HG02642 (cell line): ENCODE measurements around the gene TRAPPC5.

Experiments
- ATAC-seq: cut with Tn5 transposase; IDR thresholded peaks from one replicate; pipeline ENCODE4 v1.9.1; 2021; ENCODE audit warnings: mild to moderate bottlenecking; ENCODE audit not compliant: unreplicated experiment, poor library complexity

TRAPPC5 gene

DNA sequence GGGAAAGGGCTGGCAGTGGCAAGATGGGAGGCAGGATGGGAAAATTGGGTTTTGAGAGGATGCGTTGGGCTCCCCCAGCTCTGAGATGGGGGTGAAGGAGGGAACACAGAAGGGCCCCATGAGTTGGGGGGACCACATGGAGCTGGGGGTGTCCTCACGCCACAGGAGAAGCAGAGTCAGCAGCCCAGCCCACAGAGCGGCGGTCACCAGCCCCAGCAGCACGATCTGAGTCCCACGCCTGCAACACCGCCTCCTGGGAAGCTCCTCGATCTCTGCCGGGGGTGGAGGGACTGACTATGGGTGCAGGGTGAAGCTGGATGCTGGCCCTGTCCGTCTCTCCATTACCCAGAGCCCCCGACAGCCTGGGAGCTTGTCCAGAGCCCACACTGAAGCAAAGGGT lies 17.9 kb downstream of the TRAPPC5 start:
- ATAC-seq = no peak

DNA sequence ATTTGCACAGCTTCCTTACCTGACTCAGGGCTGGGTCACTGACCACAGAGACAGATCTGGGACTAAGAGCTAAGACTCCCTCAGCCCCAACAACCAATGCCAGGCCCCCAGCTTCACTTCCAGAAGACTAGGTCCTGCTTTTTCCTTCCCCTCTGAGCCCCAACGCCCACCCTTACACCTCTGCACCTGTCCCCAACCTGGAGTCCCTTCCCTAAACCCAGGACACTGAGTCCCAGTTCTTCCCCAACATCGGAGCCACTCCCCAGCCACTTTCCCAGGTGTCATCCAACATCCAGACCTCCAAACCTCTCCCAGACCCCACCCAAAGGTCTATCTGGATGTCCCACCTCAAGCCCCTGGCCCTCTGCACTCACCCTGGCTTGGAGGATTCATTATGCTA lies 18.4 kb downstream of the TRAPPC5 start:
- ATAC-seq = no peak

DNA sequence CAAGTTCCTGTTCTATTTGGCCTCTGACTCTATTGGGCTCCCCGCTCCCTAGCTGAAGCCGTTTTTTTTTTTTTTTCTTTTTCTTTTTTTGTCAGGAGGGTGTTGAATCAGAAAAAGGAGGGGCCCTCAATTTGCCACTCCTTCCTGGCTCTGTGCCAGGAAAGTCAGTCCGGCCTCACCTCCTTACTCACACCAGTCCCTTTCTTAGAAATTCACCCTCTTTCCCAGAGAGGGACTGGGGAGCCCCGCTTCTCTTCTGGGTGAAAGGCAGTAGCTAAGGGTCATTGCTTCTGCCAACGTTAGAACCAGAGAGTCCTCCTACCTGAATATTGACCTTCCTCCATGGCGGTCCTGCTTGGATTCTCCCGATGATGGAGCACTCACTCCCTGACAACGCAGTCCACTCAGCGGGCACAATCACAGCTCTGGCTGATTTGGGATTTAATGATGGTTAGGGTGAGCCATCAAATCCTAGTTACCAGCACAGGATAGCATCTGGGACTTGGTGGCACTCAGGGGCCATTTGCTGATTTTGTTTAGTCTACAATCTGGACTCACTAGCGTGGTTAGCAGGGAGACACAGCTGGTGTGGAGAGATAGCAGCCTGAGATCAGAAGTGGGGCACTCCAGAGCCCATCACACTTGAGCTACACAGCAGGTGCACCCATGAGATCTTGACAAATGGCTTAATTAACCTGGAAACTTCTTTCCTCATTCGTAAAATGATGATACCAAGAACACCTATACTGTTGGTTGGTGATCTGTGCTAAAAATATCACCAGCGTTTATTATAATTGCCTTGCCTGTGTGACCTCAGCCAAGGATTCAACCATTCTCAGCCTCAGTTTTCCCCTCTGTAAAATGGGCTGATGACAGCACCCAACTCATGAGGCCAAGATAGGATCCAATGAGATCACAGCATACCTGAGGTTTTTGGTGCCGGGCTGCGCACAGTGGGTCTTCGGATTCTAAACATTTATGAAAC lies 19.1 kb downstream of the TRAPPC5 start:
- no peak for ATAC-seq

DNA sequence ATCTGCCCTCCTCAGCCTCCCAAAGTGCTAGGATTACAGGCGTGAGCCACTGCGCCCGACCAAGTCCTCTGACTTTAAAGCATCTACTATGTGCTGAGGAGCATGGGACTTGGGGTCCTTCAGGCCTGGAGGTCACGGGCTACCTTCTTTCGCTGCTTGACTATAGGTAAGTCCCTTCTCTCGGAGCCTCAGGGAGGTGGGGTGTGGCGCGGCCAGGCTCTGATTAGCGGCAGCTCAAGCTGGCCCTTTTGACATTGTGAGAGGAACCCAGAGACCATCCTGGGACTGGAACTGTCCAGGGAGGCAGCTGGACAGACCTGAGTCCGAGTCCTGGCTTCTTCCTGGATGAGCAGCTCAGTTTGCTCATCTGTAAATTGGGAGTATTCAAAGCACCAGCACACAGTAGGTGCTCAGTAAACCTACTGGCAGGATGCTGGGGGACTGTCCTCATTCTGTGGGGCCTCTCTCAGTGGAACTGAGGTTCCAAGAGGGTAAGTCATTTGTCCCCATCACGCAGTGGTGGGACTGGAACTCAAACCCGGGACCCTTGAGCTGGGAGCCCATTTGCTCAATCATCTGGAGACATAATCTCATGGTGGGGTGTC lies 20.5 kb downstream of the TRAPPC5 start:
- no peak for ATAC-seq

DNA sequence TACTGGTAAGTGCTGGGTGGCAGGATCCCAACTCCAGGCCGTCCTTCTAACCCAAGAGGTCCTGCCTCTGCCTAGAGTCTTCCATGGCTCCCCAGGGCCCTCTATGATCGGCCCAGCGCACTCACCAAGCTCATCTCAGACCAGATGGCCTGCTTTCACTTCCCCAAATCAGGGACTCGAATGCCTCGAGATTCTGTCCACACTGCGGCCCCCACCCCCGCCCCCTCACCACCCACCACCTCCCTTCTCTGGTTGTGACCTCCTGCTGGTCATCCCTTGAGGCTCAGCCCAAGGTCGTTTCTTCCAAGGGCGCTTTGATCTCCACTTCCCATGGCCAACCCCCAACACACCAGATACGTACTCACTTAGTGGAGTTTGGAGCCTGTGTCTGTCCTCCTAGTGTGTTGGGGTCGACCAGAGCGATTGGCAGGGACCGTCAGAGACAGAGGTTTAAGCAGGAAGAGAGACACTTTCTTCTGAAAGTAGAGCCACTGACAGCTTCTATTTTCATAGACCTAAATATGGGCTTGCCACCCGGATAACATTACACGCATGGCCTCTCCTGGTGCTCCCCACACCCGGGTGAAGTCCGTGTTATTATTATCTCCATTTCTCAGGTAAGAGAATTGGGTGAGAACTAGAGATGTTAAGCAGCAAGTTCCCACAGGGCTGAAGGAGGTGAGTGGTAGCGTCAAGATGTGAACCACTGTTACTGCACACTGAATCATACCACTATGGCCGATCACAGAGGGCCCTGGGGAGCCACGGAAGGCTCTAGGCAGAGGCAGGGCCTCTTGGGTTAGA lies 21.2 kb downstream of the TRAPPC5 start, which contains the start of gene FCER2:
Gene FCER2, minus strand, starts transcription at position 478 of the 804 bp plus-strand sequence. CDS start 2,371 bp downstream, outside the sequence.
- peak; percentile 55 for ATAC-seq

DNA sequence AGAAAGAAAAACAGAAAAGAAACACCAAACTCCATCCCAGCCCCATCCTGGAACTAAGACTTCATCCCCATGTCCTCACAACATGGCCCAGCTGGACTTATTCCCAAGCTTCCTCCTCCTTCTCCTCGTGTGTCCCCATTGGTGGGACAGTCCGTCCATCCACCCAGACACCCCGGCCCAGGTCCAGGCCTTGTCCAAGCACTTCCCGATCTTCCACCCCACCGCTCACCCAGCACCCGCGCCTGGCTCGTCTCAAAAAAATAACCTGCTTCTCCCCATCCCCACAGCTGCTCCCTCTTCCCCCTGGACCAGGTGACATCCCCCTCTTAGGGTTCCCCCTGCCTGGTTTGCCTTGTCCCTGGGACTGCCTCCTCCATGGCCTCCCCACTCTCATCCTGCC lies 22.7 kb downstream of the TRAPPC5 start:
- no peak for ATAC-seq

DNA sequence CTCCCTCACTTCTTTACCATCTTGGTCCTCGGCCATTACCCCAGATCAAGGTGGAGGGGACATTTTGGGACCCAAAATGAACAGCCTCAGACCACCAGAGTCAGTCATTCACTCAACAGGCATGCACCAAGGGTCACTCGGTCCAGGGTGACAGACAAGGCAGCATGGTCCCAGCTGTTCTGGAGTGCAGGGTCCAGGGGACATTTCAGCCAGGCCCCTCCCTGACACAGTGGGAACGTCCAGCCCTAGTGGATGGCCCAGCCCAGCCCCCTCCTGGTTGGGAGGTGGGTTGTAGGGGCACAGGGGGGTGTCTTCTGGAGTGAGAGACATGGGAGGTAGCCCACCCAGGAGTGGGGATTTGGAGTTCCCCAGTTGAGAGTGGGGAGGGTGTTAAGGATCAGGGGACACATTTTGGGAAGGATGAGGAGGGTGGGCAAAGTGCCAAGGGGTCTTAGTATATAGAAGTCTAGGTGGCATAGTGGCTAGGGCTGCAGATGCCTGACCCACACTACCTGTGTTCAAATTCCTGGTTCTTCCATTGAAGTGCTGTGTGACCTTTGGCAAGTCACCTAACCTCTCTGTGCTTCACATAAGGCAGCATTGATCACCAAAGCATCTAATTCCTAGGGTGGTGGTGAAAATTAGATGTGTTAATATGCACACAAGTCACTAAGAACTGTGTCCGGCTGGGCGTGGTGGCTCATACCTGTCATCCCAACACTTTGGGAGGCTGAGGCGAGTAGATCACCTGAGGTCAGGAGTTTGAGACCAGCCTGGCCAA lies 23.8 kb downstream of the TRAPPC5 start:
- ATAC-seq = no peak

DNA sequence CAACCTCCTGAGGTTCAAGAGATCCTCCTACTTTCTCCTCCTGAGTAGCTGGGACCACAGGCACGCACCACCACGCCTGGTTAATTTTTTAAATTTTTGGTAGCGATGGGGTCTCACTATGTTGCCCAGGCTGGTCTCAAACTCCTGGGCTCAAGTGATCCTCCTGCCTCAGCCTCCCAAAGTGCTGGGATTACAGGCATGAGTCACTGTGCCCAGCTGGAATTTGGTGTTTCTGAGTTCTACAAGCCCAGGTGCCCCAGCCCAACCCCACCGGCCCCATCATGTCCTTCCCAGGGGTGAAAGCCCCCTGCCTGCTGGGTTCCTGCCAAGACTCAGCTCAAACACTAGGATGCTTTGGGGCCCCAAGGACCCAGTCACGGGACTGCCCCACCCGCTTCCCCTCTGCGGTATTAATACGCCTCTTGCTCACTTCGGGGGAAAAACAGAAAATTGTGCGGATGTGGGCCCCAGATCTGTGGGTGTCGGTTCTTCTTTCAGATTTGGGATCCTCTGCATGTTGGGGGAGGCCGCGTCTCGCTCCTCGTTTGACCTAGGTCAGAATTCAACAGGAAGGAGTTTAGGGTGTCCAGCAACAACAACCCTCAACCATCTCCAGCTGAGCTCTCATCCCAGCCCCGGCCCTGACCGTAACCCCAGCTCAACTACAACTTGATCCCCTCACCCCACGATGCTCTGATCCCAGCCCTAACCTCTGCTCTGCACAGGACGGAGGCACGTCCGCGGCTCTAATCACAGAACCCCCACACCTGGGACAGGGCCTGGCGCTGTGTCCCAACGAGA lies 25.0 kb downstream of the TRAPPC5 start:
- peak; percentile 48 for ATAC-seq

DNA sequence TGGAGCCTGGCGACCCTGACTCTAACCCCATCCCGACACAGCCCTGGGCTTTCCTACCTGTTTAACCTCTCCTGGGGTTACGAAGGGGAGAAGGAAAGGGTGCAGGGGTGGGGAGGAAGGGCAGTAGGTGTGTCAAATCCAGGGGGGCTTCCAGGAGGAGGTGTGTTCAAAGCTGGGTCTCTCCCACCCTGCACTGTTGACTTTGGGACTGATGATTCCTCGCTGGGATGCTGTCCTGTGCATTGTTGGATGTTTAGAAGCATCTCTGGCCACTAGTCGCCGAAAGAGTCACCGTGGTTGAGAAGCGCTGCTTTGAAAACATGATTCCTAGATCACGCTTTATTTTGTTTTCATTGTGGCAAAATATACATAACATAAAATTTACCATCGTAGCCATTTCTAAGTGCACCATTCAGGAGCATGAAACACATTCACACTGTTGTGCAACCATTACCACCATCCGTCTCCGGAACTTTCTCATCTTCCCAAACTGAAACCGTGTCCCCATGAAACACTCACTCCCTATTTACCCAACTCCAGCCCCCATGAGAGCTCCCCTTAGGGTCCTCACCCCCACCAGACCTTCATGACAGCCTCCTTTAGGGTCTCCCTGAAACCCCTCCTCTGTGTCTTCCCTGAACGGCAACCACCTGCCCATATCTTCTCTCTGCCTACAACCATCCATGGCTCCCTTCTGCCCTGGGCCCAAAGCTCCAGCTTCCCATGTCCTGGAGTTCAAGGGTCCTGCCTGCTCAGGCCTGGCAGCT lies 25.7 kb downstream of the TRAPPC5 start:
- no peak for ATAC-seq

DNA sequence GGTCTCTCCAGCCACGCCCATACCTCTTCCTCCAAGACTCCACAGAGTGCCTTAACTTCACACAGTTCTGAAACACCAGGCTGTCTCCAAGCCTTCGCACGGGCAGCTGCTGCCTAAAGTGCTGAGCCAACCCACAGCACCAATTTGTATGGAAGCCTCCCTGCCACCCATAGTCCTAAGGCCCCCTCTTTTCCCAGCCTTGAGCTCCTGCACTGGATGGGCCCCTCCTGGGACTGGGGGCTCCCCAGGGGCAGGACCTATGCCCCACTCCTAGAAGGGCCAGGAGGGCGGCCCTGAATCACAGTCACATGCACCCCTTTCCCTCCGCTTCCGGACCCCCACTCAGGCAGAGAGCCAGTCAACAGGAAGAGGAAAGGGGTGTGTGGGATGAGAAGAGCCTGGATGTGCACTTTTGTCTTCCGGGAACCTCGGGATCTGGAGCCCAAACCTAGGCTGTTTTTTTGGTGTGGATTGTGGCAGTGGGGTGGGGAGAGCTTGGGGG lies 26.4 kb downstream of the TRAPPC5 start:
- ATAC-seq = no peak

DNA sequence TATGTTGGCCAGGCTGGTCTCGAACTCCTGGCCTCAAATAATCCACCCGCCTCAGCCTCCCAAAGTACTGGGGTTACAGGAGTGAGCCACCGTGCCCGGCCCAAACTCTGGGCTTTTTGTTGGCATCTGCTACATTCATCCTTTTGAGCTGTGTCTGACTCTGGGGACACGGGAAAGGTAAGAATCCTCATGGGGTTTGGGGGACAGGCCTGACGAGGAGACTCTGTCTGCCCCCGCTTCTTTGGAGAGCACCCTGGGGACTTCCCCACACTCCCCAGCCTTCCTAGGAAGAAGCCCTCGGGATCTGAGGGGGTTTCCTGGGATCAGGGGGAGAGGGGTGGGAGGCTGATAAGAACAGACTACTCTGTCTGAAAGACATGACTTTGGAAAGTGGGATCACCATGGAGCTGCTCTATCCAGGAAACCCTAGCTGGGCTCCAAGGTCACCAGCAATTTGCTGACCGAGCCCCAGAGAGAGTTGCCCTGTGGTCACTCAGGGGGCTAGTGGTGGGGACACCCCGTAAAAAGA lies 29.4 kb downstream of the TRAPPC5 start:
- ATAC-seq = no peak

DNA sequence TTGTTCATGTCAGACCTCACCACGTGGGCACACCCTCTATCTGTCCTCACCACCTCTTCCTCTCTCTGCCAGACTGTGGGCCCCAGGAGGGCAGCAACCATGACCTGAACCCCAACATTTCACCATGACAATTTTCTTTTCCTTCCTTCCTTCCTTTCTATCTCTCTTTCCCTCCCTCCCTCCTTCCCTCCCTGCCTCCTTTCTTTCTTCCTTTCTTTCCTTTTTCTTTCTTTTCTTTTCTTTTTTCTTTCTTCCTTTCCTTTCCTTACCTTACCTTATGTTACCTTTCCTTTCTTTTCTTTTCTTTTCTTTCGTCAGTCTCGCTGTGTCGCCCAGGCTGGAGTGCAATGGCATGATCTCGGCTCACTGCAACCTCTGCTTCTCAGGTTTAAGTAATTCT lies 30.0 kb downstream of the TRAPPC5 start:
- no peak for ATAC-seq

DNA sequence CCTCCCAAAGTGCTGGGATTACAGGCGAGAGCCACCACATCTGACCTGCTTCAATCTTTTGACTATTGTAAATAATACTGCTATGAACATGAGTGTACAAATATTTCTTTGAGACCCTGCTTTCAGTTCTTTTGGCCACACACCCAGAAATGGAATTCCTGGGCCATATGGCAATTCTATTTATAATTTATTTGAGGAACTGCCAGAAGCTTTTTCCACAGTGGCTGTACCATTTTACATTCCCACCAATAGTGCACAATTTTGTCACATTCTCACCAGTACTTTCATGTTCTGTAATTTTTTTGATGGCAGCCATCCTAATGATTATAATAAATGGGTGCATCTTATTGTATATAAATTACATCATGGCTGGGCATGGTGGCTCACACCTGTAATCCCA lies 35.0 kb downstream of the TRAPPC5 start:
- ATAC-seq = no peak

DNA sequence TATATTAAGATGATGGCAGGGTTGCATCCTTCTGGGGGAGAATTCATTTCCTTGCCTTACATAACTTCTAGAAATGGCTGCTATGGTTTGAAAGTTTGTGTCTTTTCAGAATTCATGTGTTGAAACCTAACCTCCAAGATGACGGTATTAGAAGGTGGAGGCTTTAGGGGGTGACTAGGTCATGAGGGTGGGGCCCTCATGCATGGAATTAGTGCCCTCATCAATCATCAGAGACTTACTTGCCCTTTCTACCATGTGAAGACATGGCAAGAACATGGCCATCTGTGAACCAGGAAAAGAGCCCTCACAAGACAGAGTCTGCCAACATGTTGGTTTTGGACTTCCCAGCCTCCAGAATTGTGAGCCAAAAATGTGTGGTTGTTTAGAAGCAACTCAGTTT lies 36.1 kb downstream of the TRAPPC5 start:
- no peak for ATAC-seq

DNA sequence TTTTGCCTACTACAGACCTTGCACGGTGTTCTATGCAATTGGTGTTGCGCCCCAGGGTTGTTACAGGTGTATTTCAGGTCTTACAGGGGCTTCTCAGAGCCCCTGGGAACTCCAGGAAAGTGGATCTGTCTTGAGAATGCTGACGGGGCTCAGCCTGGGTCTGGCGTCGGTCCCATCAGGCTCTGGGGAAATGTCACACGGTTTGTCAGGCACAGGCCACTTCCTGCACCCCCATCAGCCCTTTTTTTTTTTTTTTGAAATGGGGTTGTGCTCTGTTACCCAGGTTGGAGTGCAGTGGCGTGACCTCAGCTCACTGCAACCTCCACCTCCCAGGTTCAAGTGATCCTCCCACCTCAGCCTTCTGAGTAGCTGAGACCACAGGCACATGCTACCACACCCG lies 38.0 kb downstream of the TRAPPC5 start:
- ATAC-seq = no peak

DNA sequence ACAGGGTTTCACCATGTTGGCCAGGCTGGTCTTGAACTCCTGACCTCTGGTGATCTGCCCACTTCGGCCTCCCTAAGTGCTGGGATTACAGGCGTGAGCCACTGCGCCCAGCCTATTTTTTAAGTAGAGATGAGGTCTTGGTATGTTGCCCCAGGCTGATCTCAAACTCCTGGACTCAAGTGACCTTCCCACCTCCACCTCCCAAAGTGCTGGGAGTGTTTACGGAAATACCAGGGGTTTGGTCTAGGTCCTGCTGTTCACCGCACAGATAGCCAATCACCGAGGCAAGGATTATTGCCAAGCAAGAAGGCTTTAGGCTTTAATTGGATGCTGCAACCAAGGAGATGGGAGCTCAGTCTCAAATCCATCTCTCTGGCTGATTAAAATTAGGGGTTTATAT lies 39.7 kb downstream of the TRAPPC5 start:
- ATAC-seq = no peak

DNA sequence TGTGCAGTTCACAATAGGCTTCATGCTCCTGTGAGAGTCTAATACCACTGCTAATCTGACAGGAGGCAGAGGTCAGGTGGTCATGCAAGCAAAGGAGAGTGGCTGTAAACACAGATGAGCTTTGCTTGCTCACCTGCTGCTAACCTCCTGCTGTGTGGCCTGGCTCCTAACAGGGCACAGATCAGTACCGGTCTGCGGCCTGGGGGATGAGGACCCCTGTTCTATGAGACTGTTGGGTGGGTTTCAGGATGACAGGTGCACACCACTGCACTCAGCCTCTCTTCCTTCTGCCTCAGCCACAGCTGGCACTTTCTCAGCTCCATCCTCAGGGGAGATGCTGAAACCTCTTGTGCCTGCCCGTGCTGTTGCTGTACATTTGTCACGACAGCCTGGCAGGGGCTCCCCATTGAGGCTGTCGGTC lies 41.6 kb downstream of the TRAPPC5 start:
- peak; percentile 66 for ATAC-seq

DNA sequence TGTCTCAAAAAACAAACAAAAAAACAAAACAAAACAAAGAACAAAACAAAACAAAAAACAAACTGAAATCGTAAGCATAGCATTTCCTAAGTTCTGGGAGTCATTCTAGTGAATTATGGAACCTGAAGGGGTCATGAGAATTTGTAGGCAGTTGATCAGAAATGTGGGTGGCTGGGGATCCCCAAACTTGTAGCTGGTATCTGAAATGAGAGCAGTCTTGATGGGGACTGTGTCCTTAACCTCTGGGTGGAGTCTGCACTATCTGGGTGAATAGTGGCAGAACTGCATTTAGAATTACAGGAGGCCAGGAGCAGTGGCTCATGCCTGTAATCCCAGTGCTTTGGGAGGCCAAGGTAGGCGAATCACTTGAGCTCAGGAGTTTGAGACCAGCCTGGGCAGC lies 45.2 kb downstream of the TRAPPC5 start:
- no peak for ATAC-seq
